IMR-90 (cell line): ENCODE data around the gene NME4. TPM values are rescaled to one million over a fixed set of nuclear protein-coding genes. Genes with fewer than 3 reads are reported as not detected.

Experiments
- ATAC-seq: fragments of 200-7000 bp; cut with Tn5 transposase; 2 replicates; pipeline ENCODE4 v1.9.1; 2020; ENCODE audit warnings: low read depth, mild to moderate bottlenecking, moderate library complexity
- BruUV-seq: library from RNA; stranded (reverse); fragments of 400-500 nt; replicated peaks from 2 replicates; lab custom pipeline; 2021; lab: Mats Ljungman, UMichigan
- CTCF ChIA-PET: fragments of 300-600 bp; formaldehyde crosslinking; extraction: SDS; loops from one replicate; lab custom pipeline; 2021; ENCODE audit warnings: antibody characterized with exemption; lab: Yijun Ruan, JAX
- POLR2A ChIA-PET: fragments of 300-600 bp; sonication (Branson Sonifier 250); formaldehyde crosslinking; loops from one replicate; lab custom pipeline; 2022; ENCODE audit warnings: antibody characterized with exemption; ENCODE audit not compliant: unreplicated experiment; lab: Charles Lee
- DNase-seq: peaks from one replicate; pipeline ENCODE4 v3.0.0; 2013
- H2AFZ ChIP-seq: replicated peaks from 2 replicates; pipeline ENCODE3; 2013; ENCODE audit warnings: low read length, mild to moderate bottlenecking; ENCODE audit not compliant: poor library complexity
- H2AK5ac ChIP-seq: 2 replicates; pipeline ENCODE4 v1.6.1; 2013; ENCODE audit warnings: low read depth, low read length, inconsistent platforms
- H2AK9ac ChIP-seq: replicated peaks from 2 replicates; pipeline ENCODE3; 2013; ENCODE audit warnings: mild to moderate bottlenecking, low read depth, low read length, moderate library complexity; ENCODE audit not compliant: poor library complexity
- H2BK120ac ChIP-seq: 2 replicates; pipeline ENCODE4 v1.6.1; 2013; ENCODE audit warnings: low read depth, low read length, inconsistent platforms
- H2BK15ac ChIP-seq: 3 replicates; pipeline ENCODE4 v1.6.1; 2013; ENCODE audit warnings: low read depth, low read length, inconsistent platforms
- H2BK20ac ChIP-seq: 2 replicates; pipeline ENCODE4 v1.6.1; 2013; ENCODE audit warnings: low read depth, mild to moderate bottlenecking, inconsistent platforms, low read length, moderate library complexity
- H2BK5ac ChIP-seq: 2 replicates; pipeline ENCODE4 v1.6.1; 2013; ENCODE audit warnings: mild to moderate bottlenecking, low read depth, low read length, inconsistent platforms; ENCODE audit not compliant: poor library complexity, severe bottlenecking
- H3K14ac ChIP-seq: replicated peaks from 2 replicates; pipeline ENCODE4 v1.6.1; 2013; ENCODE audit warnings: low read depth, low read length, inconsistent platforms
- H3K18ac ChIP-seq: 2 replicates; pipeline ENCODE4 v1.6.1; 2013; ENCODE audit warnings: low read depth, low read length, control low read depth
- H3K23ac ChIP-seq: 2 replicates; pipeline ENCODE4 v1.6.1; 2013; ENCODE audit warnings: low read depth, low read length, inconsistent platforms
- H3K27ac ChIP-seq: 2 replicates; pipeline ENCODE4 v1.5.1; 2013; ENCODE audit warnings: mild to moderate bottlenecking, control low read depth, low read length; ENCODE audit not compliant: insufficient read depth
- H3K27me3 ChIP-seq: 2 replicates; pipeline ENCODE4 v1.6.1; 2013; ENCODE audit warnings: low read length; ENCODE audit not compliant: control insufficient read depth, insufficient read depth
- H3K36me3 ChIP-seq: 2 replicates; pipeline ENCODE4 v1.6.1; 2013; ENCODE audit warnings: low read length, mixed read lengths; ENCODE audit not compliant: control insufficient read depth, insufficient read depth
- H3K4ac ChIP-seq: 2 replicates; pipeline ENCODE4 v1.6.1; 2013; ENCODE audit warnings: low read depth, low read length, inconsistent platforms
- H3K4me1 ChIP-seq: 2 replicates; pipeline ENCODE4 v1.6.1; 2013; ENCODE audit warnings: low read length, mixed read lengths; ENCODE audit not compliant: control insufficient read depth, insufficient read depth
- H3K4me2 ChIP-seq: 2 replicates; pipeline ENCODE4 v1.6.1; 2013; ENCODE audit warnings: low read depth, mild to moderate bottlenecking, control low read depth, low read length, moderate library complexity
- H3K4me3 ChIP-seq: 2 replicates; pipeline ENCODE4 v1.5.1; 2013; ENCODE audit warnings: low read depth, mild to moderate bottlenecking, control low read depth, low read length, moderate library complexity; ENCODE audit not compliant: insufficient read depth
- H3K56ac ChIP-seq: 2 replicates; pipeline ENCODE4 v1.6.1; 2013; ENCODE audit warnings: low read length, inconsistent platforms; ENCODE audit not compliant: insufficient read depth; ENCODE audit errors: extremely low read depth
- H3K79me1 ChIP-seq, 2 experiments: 2 replicates each; pipeline ENCODE4 v1.6.1; 2013; ENCODE audit warnings: low read length in 2 of 2, inconsistent platforms in 1 of 2, low read depth in 1 of 2
- H3K9ac ChIP-seq: 2 replicates; pipeline ENCODE4 v1.6.1; 2013; ENCODE audit warnings: low read depth, low read length, control low read depth
- H3K9me1 ChIP-seq: 2 replicates; pipeline ENCODE4 v1.6.1; 2013; ENCODE audit warnings: low read length, inconsistent platforms; ENCODE audit not compliant: insufficient read depth
- H3K9me3 ChIP-seq: 2 replicates; pipeline ENCODE4 v1.6.1; 2013; ENCODE audit warnings: low read length; ENCODE audit not compliant: control insufficient read depth, insufficient read depth
- H4K20me1 ChIP-seq: 2 replicates; pipeline ENCODE4 v1.6.1; 2013; ENCODE audit warnings: low read length, inconsistent platforms; ENCODE audit not compliant: insufficient read depth
- H4K5ac ChIP-seq: 2 replicates; pipeline ENCODE4 v1.6.1; 2013; ENCODE audit warnings: mild to moderate bottlenecking, low read depth, low read length, control low read depth
- H4K8ac ChIP-seq, 2 experiments: 2 replicates each; pipeline ENCODE4 v1.6.1; 2013; ENCODE audit warnings: low read depth in 2 of 2, low read length in 2 of 2, control low read depth in 1 of 2, inconsistent platforms in 1 of 2
- H4K91ac ChIP-seq: 2 replicates; pipeline ENCODE4 v1.6.1; 2013; ENCODE audit warnings: low read depth, low read length, inconsistent platforms; ENCODE audit not compliant: insufficient read depth
- CTCF ChIP-seq: conservative IDR thresholded peaks from 2 replicates; pipeline ENCODE4 v1.5.1; 2012; ENCODE audit warnings: mild to moderate bottlenecking, low read depth, low read length, improper control_type of control experiment
- SMC3 ChIP-seq: fragments of 150-350 bp; IDR thresholded peaks from 2 replicates; pipeline ENCODE4 v1.6.1; 2016; ENCODE audit warnings: low read depth, mild to moderate bottlenecking, antibody characterized with exemption, low read length, moderate library complexity
- WGBS, 2 experiments: methylation state at CpG; one replicate each; pipeline versions ENCODE4 v1.1.5 to v1.1.7; 2013; ENCODE audit warnings: missing lambda C conversion rate in 2 of 2; ENCODE audit not compliant: insufficient read length in 1 of 2; ENCODE audit errors: extremely low coverage in 2 of 2; 5-methylcytosine and 5-hydroxymethylcytosine counted together
- dilution Hi-C: fragments of 300-500 bp; cut with HindIII; formaldehyde crosslinking; loops from one replicate; pipeline ENCODE4 v1.14.3; 2018; ENCODE audit warnings: low sequenced_read_pairs; ENCODE audit not compliant: unreplicated experiment
- in situ Hi-C: fragments of 300-500 bp; cut with MboI; formaldehyde crosslinking; loops from 3 replicates; pipeline ENCODE4 v1.14.3; 2019; ENCODE audit warnings: low sequenced_read_pairs, inconsistent platforms, mixed read lengths
- intact Hi-C: fragments of 100-400 bp; cut with micrococcal nuclease; formaldehyde crosslinking; loops from 2 replicates; pipeline ENCODE4 v1.10.0; 2022
- polyA plus RNA-seq, 3 experiments: library from polyadenylated mRNA; depleted of rRNA; stranded (reverse); fragments of >200 nt; gene quantifications; 2 replicates each; pipeline ENCODE4 v1.2.3, GENCODE V29; 2012; ENCODE audit warnings: low replicate concordance in 1 of 3
- total RNA-seq: library from RNA; depleted of rRNA; stranded (reverse); fragments of >200 nt; gene quantifications from 2 replicates; pipeline ENCODE4 v1.2.3, GENCODE V29; 2012

The NME4 gene
- total and polyA plus RNA-seq, 2 of the 4 experiments (the other 2 are of a cell fraction) = 124 to 288 TPM

- H2BK15ac ChIP-seq = no peak overlapping the region
- ChIA-PET CTCF (no interaction called here), POLR2A (interaction anchor here (0.6 kb wide), 1 partner anchor 13 kb away, joined by 5 read pairs; no protein-coding TSS in a partner anchor)
- H4K20me1 ChIP-seq = peaks cover 16% of the 10 kb centered on the region
- H3K27me3 ChIP-seq = no peaks in the 10 kb centered on the region
- intact Hi-C loops (no loop called here), dilution Hi-C loops (no loop called here), in situ Hi-C loops (no loop called here)
- H3K23ac ChIP-seq = peak overlapping the region; percentile 86
- H2BK5ac ChIP-seq = peak overlapping the region; percentile 26
- BruUV-seq = no TSS peak
- peak overlapping the region; percentile 94 for H2AK9ac ChIP-seq
- WGBS, 2 experiments = 8% methylated on average over 8 of the region's 12 CpGs; no CpG with 5 or more reads in 1 of the 2 experiments
- H2AFZ ChIP-seq = peak overlapping the region; percentile 87
- no peak overlapping the region for H4K91ac ChIP-seq
- no peaks in the 10 kb centered on the region for H3K9me3 ChIP-seq
- peak overlapping the region; percentile 82 for H3K27ac ChIP-seq
- H3K4me3 ChIP-seq = peak overlapping the region; percentile 88
- H2BK120ac ChIP-seq = no peak overlapping the region
- DNase-seq = no peak
- peaks cover 2% of the 10 kb centered on the region; the same call in 1 of the 2 replicates for H3K4me1 ChIP-seq
- H3K36me3 ChIP-seq = peaks cover 16% of the 10 kb centered on the region
- H4K5ac ChIP-seq = no peak overlapping the region
- H3K9me1 ChIP-seq = no peaks in the 10 kb centered on the region
- H3K79me1 ChIP-seq = peaks cover 13 to 29% of the 10 kb centered on the region in 2 experiments; a peak in 3 of 4 replicates
- ATAC-seq = peak; percentile 49
- H3K56ac ChIP-seq = no peak overlapping the region; the same call in 1 of the 2 replicates
- TF ChIP-seq CTCF = no peak
- TF ChIP-seq SMC3 = no peak
- H2AK5ac ChIP-seq = peak overlapping the region; percentile 84
- peak overlapping the region; percentile 91 for H3K9ac ChIP-seq
- H3K18ac ChIP-seq = no peak overlapping the region
- H2BK20ac ChIP-seq = no peak overlapping the region
- peak overlapping the region; percentile 65; the same call in 1 of the 2 replicates for H3K4ac ChIP-seq
- peak overlapping the region; percentile 95 for H3K4me2 ChIP-seq
- H4K8ac ChIP-seq = peak overlapping the region in 1 of 2 experiments; percentile 24; a peak in 1 of 4 replicates
- peak overlapping the region; percentile 62; the same call in 1 of the 2 replicates for H3K14ac ChIP-seq
Observed at GRCh38 chr16:380762-381011, 16.3 kb upstream of the NME4 start.
